Measurements from ENCODE around the gene TMEM44.
"Not testable (repeated sequence)": the region's sequence is repeated elsewhere in the genome, so short reads cannot be mapped to it uniquely, and the experiment has no call there.

Gene TMEM44

GRCh38 chr3:194642769-194643168, 9.6 kb upstream of the TMEM44 start:
- DNase-seq (ENCODE audit: low read depth) = no peak

GRCh38 chr3:194640829-194641228, 7.6 kb upstream of the TMEM44 start:
- no peak for DNase-seq (ENCODE audit: low read depth)

- no peak for DNase-seq (ENCODE audit: low read depth)
These were observed 5.9 kb upstream of the TMEM44 start for GRCh38 chr3:194638991-194639605.

GRCh38 chr3:194637541-194638400, 4.6 kb upstream of the TMEM44 start:
- no peak for DNase-seq (ENCODE audit: low read depth)

GRCh38 chr3:194637066-194637465, 3.8 kb upstream of the TMEM44 start:
- DNase-seq (ENCODE audit: low read depth) = no peak

- DNase-seq (ENCODE audit: low read depth) = no peak
These were observed 340 bp downstream of the TMEM44 start for GRCh38 chr3:194632809-194633348.

GRCh38 chr3:194632226-194632808, 902 bp downstream of the TMEM44 start:
- no peak for DNase-seq (ENCODE audit: low read depth)

GRCh38 chr3:194631696-194632095, 1.5 kb downstream of the TMEM44 start:
- no peak for DNase-seq (ENCODE audit: low read depth)

- DNase-seq (ENCODE audit: low read depth) = not testable (repeated sequence)
These were observed 2.5 kb downstream of the TMEM44 start for GRCh38 chr3:194630681-194631080.

GRCh38 chr3:194624956-194625355, 8.3 kb downstream of the TMEM44 start:
- no peak for DNase-seq (ENCODE audit: low read depth)

- no peak for DNase-seq (ENCODE audit: low read depth)
These were observed 9.5 kb downstream of the TMEM44 start for GRCh38 chr3:194623449-194624290.

GRCh38 chr3:194622621-194623340, 10.4 kb downstream of the TMEM44 start:
- no peak for DNase-seq (ENCODE audit: low read depth)

- no peak for DNase-seq (ENCODE audit: low read depth)
These were observed 11.3 kb downstream of the TMEM44 start for GRCh38 chr3:194621947-194622346.

- DNase-seq (ENCODE audit: low read depth) = no peak
These were observed 13.0 kb downstream of the TMEM44 start for GRCh38 chr3:194620196-194620595.

- DNase-seq (ENCODE audit: low read depth) = no peak
These were observed 13.5 kb downstream of the TMEM44 start for GRCh38 chr3:194619741-194620140.

- DNase-seq (ENCODE audit: low read depth) = no peak
These were observed 14.2 kb downstream of the TMEM44 start for GRCh38 chr3:194618858-194619608.

- DNase-seq (ENCODE audit: low read depth) = no peak
These were observed 15.4 kb downstream of the TMEM44 start for GRCh38 chr3:194617827-194618226.

GRCh38 chr3:194617143-194617671, 16.0 kb downstream of the TMEM44 start:
- no peak for DNase-seq (ENCODE audit: low read depth)

GRCh38 chr3:194615226-194615625, 18.0 kb downstream of the TMEM44 start:
- no peak for DNase-seq (ENCODE audit: low read depth)

GRCh38 chr3:194612221-194612620, 21.0 kb downstream of the TMEM44 start:
- no peak for DNase-seq (ENCODE audit: low read depth)
